Muscle layer of colon (tissue), 2 donors: Measurements from ENCODE around the gene GUSB.

Experiments
- H3K27ac ChIP-seq: one replicate; pipeline ENCODE4 v1.7.0; 2013; ENCODE audit warnings: low read depth, mild to moderate bottlenecking, low read length, moderate library complexity
- H3K27me3 ChIP-seq, 2 donors: one replicate each; pipeline ENCODE4 v1.7.0; 2013; ENCODE audit warnings: low read length in 2 of 2, mild to moderate bottlenecking in 2 of 2; ENCODE audit not compliant: insufficient read depth in 2 of 2, control insufficient read depth in 1 of 2
- H3K36me3 ChIP-seq: one replicate; pipeline ENCODE4 v1.7.0; 2013; ENCODE audit warnings: mild to moderate bottlenecking, low read length; ENCODE audit not compliant: insufficient read depth
- H3K4me1 ChIP-seq: one replicate; pipeline ENCODE4 v1.7.0; 2013; ENCODE audit warnings: mild to moderate bottlenecking, low read length; ENCODE audit not compliant: insufficient read depth
- H3K4me3 ChIP-seq, 2 donors: one replicate each; pipeline ENCODE4 v1.7.0; 2013; ENCODE audit warnings: low read length in 2 of 2, low read depth in 1 of 2, mild to moderate bottlenecking in 1 of 2, moderate library complexity in 1 of 2
- H3K9ac ChIP-seq: one replicate; pipeline ENCODE4 v1.7.0; 2013; ENCODE audit warnings: low read length
- H3K9me3 ChIP-seq: one replicate; pipeline ENCODE4 v1.7.0; 2013; ENCODE audit warnings: mild to moderate bottlenecking, low read length
- donor health status: abdominal sarcoma.
- donor health status: Adenocarcinoma of cecum.

The GUSB gene

DNA sequence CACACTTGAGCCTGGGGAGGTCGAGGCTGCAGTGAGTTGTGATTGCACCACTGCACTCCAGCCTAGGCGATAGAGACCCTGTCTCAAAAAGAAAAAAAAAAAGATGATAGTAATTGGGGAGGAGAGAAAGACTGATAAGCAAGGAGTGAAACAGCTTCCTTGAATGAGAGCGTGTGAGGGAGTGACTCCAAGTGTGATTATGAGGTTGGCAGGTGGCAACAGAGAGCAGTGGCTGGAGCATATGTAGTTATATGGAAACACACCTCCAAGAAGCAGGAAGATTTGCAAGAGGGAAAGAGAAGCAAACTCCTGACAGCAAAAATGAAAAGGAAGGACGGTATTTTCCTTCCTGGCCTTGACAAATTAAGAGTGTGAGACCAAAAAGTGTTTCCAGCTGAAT is 58.7 kb downstream of the GUSB start:
- H3K9ac ChIP-seq = no peak overlapping the region
- no peak overlapping the region for H3K27ac ChIP-seq

DNA sequence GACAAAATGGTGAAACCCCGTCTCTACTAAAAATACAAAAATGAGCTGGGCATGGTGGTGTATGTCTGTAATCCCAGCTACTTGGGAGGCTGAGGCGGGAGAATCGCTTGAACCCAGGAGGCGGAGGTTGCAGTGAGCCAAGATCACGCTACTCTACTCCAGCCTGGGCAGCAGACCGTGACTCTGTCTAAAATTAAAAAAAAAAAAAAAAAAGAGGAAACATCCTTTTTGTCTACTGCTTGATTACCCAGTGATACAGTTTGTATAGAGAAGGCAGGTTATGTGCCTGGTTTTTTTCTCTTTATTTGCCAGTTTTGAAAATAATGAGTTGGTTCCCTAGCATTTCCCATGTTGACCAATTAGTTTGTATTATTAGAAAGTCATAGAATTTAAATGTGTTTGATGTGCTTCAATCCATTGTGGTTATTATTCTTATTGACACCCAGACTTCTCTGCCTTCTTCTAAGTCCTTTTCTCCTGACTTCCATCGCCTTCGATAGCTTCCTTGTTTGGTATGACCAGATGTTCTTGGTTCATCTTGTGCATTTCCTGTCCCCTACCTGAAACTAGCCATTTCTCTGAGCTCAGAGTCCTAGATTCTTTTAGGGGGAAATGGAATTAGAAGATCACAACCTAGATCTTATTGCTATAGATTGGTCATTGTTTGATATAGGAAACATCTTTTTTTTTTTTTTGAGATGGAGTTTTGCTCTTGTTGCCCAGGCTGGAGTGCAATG is 65.9 kb downstream of the GUSB start:
- H3K36me3 ChIP-seq = no peaks in the 10 kb centered on the region
- H3K4me3 ChIP-seq = no peak overlapping the region
- no peak overlapping the region for H3K9ac ChIP-seq
- H3K27ac ChIP-seq = no peak overlapping the region
- H3K27me3 ChIP-seq = no peaks in the 10 kb centered on the region
- H3K9me3 ChIP-seq = no peaks in the 10 kb centered on the region
- no peaks in the 10 kb centered on the region for H3K4me1 ChIP-seq

More for the DNA sequence above, 58.7 kb downstream of the GUSB start:
- Histone ChIP-seq H3K4me3 (no peak overlapping the region), H3K4me1 (no peaks in the 10 kb centered on the region), H3K27me3 (no peaks in the 10 kb centered on the region), H3K9me3 (no peaks in the 10 kb centered on the region), H3K36me3 (no peaks in the 10 kb centered on the region)

DNA sequence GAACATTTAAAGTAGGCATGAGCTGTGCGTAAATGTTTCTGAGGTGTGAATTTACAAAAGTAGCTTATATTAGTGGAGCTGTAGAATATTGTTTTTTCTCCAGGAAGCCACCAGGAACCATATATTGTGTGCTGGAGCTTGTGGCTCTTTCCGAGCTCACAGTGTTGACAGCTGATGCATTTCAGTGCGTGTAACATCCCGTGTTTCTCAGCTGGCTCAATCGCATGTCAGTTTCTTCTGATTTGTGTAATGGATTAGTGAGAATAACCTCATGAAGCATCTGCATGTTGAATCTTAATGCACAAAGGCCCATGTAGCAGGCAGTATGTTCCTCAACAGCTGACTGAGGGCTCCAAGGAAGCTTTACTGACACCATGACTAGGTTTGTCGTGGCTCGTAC is 69.8 kb downstream of the GUSB start:
- H3K9me3 ChIP-seq = no peaks in the 10 kb centered on the region
- no peak overlapping the region for H3K4me3 ChIP-seq
- no peaks in the 10 kb centered on the region for H3K4me1 ChIP-seq
- H3K27ac ChIP-seq = no peak overlapping the region
- no peaks in the 10 kb centered on the region for H3K36me3 ChIP-seq
- no peak overlapping the region for H3K9ac ChIP-seq
- H3K27me3 ChIP-seq = no peaks in the 10 kb centered on the region
